ENCODE results near the gene TEN1.

The TEN1 gene

DNA sequence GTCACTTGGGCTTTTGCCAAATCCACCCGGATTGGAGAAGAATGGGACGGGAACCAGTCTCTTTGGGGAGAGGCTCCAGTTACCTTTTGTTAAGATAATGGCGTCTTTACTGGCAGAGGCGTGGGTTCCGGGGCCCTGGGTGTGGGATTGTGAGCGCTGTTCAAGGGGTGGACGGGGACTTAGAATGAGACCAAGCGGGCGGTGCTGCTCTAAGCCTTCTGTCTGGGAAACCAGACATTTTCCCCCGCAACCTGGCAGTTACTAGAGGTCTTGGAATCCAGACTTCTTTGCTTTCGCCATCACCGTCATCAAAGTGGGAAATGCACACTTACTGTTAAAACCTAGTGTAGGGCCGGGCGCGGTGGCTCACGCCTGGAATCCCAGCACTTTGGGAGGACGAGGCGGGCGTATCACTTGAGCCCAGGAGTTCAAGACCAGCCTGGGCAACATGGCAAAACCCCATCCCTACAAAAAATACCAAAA lies 706 bp downstream of the TEN1 start:
- no peak for DNase-seq

DNA sequence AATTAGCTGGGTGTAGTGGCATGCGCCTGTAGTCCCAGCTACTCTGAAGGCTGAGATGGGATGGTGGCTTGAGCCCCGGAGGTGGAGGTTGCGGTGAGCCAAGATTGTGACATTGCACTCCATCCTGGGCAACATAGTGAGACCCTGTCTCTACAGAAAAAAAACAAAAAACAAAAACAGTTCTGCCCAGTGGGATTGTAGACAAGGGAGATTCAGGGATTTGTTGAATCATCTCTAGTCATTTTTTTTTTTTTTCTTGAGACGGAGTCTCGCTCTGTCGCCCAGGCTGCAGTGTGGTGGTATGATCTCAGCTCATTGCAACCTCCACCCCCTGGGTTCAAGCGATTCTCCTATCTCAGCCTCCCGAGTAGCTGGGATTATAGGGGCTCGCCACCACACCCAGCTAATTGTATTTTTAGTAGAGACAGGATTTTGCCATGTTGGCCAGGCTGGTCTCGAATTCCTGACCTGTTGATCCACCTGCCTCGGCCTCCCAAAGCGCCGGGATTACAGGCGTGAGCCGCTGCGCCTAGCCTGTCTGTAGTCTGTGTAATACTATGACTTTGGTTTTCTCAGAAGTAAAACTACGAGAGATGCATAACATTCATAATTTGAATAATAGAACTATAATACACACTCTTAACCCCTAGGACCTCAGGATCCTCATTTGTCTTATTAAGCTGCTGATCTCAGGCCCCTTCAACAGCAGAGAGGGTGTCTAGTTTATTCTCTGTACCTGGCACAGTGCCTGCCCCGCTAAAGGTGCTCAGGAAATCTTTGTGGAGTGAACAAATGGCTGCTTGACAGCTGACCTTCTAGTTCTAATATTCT lies 1.4 kb downstream of the TEN1 start:
- DNase-seq: peak; percentile 7

DNA sequence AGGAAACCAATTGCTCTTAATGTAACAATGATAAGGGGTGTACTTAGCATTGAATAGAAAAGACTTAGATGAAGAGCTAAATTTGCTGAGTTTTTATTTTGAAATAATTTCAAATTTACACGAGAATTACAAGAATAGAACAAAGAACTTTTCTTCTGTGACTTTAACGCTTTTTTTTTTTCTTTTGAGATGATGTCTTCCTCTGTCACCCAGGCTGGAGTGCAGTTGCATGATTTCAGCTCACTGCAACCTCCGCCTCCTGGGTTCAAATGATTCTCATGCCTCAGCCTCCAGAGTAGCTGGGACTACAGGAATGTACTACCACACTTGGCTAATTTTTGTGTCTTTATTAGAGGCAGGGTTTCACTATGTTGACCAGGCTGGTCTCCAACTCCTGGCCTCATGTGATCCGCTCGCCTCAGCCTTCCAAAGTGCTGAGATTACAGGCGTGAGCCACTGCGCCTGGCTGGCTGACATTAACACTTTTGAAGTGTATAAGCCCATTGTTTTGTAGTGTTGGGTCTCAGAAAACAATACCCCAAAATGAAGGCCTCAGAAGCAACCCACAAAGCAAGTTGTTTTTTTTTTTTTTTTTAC lies 2.1 kb downstream of the TEN1 start:
- no peak for DNase-seq

DNA sequence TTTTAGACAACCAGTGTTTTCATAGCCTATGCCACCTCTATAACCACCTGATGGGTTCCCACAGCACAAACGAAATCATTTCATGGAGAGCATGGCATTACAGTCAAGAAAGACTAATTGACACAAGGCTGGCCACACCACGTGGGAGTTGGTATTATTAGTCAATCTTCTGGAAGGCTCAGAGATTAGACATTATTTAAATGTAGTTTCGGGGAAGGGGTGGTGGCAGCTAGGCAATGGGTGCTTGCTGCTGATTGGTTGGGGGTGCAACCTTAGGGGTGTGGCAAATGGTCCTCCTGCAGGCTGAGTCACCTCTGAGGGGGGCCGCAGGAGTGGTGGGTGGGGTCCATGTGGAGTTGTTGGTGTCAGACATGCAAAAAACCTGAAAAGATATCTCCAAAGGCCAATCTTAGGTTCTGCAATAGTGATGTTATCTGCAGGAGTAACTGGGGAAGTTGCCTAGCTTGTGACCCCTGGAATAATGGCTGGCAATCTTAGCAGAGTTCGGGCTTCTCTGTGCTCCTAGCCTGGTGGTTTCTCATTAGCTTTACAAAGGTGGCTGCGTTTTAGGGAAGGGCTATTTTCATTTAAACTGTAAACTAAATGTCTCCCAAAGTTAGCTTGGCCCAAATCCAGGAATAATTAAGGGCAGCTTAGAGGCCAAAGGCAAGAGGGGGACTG lies 4.6 kb downstream of the TEN1 start:
- DNase-seq: no peak

DNA sequence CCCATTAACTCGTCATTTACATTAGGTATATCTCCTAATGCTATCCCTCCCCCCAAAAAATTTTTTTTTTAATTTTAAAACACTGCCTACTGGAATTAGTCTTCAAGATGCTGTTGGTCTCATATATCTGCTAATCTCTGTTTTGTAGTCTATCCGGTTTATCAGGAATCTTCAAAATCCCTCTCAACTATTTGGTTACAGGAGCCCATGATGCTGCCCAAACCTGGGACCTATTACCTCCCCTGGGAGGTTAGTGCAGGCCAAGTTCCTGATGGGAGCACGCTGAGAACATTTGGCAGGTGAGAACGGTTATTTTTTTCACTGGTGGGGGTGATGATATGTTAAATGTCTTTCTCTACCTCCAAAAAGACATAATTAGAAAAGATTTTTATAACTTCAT lies 6.9 kb downstream of the TEN1 start:
- DNase-seq: no peak

DNA sequence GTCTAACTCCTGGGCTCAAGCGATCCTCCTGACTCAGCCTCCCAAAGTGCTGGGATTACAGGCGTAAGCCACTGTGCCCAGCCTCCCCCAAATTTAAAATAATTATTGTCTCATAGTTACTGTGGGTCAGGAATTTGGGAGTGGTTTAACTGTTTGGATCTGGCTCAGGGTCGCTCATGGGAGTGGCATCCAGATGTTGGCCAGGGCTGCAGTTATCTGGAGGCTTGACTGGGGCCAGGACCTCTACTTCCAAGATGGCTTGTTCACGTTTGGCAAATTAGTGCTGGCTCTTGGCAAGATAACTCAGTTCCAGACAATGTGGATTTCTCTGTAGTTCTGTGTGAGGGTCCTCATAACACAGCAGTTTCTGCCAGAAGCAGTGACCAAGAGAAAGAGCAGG lies 8.0 kb downstream of the TEN1 start:
- no peak for DNase-seq

DNA sequence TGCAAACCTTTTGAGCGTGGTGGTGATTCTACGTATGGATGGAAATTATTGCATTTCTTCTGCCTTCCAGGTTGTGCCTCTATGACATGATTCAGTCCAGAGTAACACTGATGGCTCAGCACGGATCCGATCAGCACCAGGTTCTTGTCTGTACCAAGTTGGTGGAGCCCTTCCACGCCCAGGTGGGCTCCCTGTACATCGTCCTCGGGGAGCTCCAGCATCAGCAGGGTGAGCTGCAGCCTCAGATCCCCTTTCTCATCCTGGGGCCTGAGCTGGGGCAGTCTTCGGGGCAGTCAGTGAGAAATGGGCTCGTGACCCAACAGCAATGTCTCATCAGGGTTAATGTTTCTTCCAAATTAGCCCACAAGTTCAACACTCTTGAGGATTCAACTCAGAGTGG lies 12.4 kb downstream of the TEN1 start:
- DNase-seq: no peak

DNA sequence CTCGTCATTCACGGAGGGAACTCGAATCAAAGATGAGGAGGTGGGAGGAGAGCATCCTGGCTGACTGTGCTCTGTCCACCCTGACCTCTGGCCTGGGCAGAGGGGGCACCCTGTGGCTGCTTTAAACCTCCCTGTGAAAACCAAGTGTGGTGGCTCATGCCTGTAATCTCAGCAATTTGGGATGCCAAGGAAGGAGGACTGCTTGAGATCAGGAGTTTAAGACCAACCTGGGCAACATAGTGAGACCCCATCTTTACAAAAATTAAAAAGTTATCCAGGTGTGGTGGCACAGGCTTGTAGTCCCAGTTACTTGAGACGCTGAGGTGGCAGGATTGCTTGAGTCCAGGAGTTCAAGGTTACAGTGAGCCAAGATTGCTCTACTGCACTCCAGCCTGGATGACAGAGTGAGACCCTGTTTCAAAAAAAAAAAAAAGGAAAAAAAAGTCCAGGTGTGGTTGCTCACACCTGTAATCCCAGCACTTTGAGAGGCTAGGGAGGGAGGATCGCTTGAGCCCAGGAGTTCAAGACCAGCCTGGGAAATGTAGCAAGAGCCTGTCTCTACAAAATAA lies 15.8 kb downstream of the TEN1 start:
- DNase-seq: no peak

DNA sequence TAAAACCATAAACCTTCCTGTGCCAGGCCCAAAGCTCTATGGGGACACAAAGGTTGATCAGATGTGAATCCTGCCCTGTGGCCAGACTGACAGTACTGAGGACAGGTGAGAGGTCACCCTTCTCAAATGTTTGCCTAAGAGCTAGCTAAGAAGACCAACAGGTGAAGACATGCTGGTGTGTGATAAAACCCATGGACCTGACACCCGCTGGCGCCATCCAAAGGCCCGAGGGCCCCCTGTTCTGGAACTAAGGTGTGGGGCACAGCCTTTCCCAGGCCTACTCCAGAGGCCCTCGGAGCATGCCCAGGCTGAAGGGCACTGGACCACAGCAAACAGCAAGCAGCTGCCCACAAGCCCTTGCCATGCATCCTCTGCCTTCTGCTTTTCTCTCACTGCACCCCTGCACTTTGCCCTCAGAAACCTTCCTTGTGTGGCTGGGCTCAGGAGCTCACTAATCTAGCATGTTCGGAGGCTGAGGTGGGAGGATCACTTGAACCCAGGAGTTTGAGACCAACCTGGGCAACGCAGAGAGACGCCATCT lies 16.4 kb downstream of the TEN1 start:
- no peak for DNase-seq

DNA sequence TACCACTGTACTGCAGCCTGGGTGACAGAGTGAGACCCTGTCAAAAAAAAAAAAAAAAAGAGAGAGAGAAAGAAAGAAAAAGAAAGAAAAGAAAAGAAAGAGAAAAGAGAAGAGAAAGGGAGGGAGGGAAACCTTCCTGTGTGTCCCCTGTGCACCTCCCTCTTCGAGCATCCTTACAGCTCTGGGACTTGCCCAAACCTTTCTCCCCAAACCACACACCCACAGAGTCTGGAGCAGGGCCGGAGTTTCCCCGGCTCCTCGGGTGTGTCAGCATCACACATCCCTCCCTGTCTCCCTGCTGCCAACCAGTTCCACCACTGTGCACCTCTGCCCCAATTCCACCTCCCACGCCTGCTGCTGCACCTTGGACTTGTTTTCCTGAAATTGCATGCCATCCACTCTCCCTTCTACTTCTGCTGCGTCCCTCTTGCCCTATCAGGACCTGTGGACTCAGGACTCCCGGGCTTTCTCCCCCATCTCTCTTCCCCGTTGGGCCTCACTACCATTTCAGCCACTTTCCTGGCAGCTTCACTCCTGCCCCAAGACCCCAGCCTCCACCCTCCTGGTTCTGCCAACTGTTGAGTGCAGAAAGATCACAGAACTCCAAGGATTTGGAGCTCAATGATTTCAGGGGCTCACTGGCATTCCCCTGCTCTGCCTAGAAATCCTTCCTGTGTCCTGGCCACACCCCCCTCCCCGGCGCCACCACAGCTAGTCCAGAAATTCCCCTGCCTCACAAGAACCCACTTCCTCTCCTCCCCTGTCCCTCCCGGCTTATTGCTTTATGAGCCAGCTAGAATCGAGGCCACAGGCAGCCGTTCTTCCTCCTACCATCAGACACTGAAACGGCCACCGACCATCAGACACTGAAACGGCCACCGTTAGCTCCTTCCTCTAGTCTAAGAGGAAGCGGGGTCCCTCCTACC lies 17.9 kb downstream of the TEN1 start:
- DNase-seq: no peak

DNA sequence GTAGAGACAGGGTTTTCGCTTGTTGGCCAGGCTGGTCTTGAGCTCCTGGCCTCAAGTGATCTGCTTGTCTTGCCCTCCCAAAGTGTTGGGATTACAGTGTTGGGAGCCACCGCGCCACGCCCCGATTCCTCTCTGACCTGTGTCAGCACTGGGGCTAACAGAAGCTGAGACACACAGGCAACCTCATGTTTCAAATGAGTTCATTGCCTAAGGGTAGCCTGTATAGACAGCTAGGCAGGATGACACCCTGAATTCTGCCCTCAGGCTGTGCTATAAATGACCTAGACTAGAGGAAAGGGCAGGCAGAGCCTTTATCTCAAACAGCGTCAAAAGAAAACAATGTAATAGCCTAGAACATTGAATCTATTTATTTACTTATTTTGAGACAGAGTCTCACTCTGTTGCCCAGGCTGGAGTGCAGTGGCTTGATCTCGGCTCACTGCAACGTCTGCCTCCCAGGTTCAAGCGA lies 19.3 kb downstream of the TEN1 start:
- no peak for DNase-seq

DNA sequence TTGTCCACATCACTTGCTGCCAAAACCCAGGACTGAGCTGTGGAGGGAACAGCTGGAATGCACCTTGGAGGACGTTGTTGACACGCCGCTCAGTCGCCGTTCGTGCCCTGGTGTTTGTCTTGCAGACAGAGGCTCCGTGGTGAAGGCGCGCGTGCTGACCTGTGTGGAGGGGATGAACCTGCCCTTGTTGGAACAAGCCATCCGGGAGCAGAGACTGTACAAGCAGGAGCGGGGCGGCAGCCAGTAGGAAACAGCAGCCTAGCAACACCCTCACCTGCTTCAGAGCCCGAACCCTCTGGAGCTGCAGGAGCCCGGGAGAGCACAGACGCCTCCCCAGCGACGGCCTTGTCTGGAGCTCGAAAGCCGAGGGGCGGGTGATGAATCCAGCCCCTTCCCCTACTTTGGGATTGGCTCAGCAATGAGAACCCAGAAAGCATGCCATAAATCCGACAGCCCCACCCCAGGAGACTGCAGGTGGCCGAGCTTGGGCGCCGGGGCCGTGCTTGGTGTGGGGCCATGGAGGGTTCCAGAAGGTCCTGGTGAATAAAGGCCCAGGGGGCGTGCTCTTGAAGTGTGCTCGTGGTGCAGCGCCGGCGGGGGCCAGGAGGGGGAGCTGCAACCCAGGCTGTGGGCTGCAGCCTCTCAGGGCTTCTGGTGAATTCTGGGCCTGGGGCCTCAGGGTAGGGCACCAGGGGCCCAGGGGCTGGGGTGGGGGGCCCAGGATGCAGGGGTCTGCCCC lies 21.1 kb downstream of the TEN1 start:
- peak; percentile 8 for DNase-seq

DNA sequence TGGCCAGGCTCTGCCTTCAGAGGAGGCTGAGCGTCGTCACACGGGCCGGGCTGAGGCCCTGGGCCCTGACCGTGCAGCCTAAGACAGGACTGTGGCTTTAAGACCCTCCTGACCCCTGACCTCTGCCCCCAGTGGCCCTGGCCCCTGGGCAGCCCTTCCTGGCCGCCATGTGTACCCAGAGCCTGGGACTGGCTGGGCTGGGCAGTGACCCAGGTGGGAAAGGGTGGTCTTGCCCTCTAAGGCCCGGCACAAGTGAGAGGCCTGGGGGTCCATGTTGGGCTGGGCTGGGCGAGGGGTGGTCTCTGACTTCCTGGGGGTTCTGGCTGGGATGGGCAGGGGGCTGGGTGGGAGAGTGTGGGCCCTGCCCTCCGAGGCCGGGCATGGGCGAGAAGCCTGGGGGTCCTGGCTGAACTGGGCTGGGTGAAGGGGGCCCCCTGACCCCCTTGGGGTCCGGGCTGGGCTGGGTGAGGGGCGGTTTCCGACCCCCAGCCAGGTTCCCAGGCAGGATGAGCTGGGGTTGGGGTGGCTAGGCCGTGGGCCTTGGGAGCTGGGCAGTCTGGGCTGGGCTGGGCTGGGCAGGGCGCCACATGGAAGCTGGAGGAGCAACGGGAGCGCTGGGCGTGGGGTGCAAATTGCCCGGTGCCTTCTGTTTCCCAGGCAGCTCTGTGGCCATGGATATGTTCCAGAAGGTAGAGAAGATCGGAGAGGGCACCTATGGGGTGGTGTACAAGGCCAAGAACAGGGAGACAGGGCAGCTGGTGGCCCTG lies 21.9 kb downstream of the TEN1 start, which contains the start of gene CDK3:
Gene CDK3 (plus strand): TSS at position 101 of the 767 bp plus-strand sequence. CDS start 571 bp downstream, at position 672.
- no peak for DNase-seq

DNA sequence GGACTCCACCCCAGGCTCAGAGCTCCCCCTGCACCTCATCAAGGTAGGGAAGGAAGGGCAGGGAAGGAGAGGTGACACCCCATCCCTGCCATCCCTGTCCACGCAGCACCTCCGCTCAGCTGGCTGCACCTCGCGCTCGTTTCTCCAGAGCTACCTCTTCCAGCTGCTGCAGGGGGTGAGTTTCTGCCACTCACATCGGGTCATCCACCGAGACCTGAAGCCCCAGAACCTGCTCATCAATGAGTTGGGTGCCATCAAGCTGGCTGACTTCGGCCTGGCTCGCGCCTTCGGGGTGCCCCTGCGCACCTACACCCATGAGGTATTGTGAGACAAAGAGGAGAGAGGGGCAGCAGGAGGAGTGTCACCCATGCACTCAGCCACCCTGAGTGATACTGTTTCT lies 23.1 kb downstream of the TEN1 start:
- DNase-seq: no peak

DNA sequence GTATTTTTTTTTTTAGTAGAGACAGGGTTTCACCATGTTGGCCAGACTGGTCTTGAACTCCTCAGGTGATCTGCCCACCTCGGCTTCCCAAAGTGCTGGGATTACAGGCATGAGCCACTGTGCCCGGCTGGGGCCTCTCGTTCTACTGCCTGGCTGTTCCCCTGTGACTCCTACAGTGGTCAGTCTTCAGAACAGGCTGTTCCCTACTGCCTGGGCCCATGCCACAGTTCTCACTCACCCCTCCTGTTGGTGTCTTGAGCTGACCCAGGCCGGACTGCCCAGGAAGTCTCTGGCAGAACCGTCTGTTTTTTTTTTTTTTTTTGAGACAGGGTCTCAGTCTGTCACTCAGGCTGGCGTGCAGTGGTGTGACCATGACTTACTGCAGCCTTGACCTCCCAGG lies 24.9 kb downstream of the TEN1 start:
- DNase-seq: no peak

DNA sequence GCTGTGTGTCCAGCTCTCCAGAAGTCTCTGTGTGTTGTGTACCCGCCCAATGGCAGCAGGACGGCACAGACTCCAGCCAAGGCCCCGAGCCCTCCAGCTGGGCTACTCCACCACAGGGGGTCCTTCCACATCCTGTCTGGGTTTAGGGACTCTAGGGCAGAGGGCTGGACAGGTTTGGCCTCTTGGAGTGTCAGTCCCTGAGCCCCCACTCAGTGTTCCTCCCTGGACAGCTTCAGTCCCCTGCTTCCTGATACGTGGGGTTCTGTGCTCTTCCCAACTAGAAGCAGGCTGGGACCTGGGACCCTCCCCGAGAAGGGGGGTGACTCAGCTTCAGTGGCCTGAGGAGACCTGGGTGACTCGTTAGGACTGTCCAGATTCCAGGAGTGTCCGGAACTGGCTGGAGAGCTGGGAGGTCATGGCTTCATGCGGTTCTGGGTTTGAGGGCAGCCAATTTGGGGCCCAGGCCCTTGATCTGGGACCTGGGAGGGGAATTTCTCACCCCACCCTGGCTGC lies 25.8 kb downstream of the TEN1 start:
- DNase-seq: no peak

DNA sequence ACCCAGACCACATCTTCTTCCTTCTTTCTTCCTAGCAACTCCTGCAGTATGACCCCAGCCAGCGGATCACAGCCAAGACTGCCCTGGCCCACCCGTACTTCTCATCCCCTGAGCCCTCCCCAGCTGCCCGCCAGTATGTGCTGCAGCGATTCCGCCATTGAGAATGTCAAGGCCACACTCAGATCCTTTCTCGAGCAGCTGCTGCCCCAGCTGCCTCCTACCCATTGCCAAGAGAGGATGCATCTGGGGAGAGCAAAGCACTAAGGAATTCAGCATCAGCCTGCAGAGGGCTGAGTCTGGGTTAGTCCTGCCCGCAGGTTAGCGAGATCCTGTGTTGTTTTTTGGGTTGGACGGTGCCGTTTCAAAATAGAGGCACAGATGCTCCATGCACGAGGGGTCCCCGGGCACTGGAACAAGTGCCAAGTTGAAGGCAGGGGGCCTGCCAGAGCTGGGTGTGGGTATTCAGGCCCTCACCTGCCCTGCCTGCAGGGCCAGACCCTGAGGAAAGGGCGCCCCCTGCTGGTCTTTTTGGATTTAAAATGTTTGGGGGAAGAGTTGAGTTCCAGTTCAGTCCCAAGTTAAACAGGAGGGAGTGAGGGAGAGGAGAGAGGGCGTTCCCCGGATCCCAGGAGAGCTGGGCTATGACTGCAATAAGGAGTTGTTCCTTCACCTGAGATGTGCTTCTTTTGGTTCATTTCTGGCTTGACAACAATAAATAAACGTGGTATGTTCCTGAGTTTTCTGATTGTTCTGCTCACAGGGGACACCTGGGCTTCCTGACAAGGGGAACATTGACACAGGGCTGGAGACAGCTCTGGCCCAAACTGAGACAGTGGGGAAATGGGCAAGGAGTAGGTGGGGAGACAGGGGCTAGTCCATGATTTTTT lies 26.5 kb downstream of the TEN1 start:
- peak; percentile 67 for DNase-seq

DNA sequence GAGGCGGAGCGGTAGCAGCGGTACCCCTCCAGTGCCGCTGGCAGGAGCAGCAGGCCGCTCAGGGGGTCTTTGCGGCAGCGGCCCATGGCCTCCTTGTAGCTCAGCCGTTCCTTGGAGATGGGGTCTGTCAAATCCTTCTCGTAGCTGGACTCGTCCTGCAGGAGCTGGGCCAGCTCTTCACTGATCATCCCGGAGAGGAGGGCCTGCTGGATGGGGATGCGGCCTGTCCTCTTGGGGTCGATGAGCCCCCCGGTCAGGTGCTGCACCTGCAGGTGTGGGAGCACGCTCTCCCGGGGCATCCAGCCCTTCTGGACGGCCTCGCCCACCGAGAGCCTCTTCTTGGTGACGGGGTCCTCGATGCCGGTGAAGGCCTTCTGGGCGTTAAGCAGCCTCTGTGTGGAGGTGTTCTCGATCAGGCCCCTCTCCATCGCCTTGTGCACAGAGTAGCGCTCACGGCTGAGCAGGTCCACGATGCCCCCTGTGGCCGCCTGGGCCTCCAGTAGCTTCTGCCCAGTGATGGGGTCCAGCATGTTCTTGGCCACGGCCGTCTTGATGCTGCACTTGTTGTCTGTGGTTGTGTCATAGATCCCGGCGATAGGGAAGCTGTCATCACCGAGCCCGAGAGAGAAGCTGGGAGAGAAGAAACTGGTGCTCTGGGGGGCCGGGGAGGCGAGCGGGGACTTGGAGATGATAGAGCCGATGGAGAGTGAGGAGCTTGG lies 28.2 kb downstream of the TEN1 start:
- DNase-seq: no peak

DNA sequence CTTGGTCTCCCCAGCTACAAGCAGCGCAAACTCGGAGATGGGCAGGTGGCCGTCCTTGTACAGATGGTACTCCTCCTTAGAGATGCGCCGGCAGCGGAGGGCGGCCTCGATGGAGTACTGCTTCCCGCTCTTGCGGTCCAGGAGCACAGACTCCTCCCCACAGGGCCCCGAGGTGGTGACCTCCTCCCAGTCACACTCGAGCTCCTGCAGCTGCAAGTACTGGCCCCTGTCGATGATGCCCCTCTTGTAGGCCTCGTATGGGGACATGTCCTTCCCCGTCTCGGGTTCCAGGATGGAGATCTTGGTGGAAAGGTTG lies 28.8 kb downstream of the TEN1 start:
- DNase-seq: no peak

All from NCI-H510A treated with DMSO at 0.1 percent for 48 hours (cell line).